ENCODE results near the gene SNAP47. TPM values are rescaled to one million over a fixed set of nuclear protein-coding genes. Genes with fewer than 3 reads are reported as not detected.
A peak's percentile ranks its signal among the peaks of the same experiment; 100 is the strongest.

The SNAP47 gene
- total RNA-seq, 4 donors from 2014 or later: 35.8 to 51.0 (median 42.9) TPM

DNA sequence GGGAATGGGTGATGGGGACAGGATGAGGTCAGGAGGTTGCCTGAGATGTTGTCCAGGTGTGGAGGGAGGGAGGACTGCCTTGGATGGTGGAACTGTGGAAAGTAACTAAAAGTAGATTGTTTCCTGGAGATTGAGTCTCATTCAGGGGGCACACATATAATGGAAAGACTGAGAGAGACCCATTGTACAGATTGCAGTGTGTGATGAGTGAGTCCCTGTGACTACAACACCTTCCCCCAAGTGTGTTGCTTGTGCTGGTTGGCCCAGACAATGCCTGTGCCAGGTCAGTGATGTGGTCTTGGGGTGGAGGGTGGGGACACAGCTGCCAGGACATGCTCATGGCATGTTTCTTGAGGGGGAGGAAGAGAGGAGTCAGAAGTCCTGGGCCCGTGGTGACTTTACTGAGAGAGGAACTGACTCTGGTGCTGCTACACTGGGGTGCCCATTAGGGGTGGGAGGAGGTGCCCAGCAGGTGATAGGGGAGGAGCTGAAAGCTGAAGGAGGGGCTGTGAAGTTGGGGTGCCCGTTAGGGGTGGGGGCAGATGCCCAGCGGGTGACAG, 5.2 kb downstream of the SNAP47 start:
- DNase-seq (ENCODE audit: low spot score in 2 of 2): no peak
- Histone ChIP-seq H3K9me3 (no peaks in the 10 kb centered on the region), H3K27ac (no peak overlapping the region), H3K36me3 (no peaks in the 10 kb centered on the region), H3K27me3 (no peaks in the 10 kb centered on the region), H3K4me3 (no peak overlapping the region), H3K4me1 (peaks cover 22% of the 10 kb centered on the region)
- WGBS: 93% methylated on average over 3 of the region's 3 CpGs
- TF ChIP-seq POLR2AphosphoS5 (IDR thresholded peaks at IDR 0.05) (no peak), POLR2A (IDR thresholded peaks at IDR 0.05) (no peak), EP300 (IDR thresholded peaks at IDR 0.05) (no peak)
- TF ChIP-seq, protein P1, sequence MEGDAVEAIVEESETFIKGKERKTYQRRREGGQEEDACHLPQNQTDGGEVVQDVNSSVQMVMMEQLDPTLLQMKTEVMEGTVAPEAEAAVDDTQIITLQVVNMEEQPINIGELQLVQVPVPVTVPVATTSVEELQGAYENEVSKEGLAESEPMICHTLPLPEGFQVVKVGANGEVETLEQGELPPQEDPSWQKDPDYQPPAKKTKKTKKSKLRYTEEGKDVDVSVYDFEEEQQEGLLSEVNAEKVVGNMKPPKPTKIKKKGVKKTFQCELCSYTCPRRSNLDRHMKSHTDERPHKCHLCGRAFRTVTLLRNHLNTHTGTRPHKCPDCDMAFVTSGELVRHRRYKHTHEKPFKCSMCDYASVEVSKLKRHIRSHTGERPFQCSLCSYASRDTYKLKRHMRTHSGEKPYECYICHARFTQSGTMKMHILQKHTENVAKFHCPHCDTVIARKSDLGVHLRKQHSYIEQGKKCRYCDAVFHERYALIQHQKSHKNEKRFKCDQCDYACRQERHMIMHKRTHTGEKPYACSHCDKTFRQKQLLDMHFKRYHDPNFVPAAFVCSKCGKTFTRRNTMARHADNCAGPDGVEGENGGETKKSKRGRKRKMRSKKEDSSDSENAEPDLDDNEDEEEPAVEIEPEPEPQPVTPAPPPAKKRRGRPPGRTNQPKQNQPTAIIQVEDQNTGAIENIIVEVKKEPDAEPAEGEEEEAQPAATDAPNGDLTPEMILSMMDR (IDR thresholded peaks at IDR 0.05): no peak

- 87% methylated on average over 17 of the region's 17 CpGs for WGBS
Observed at GRCh38 chr1:227741166-227741870, 6.1 kb downstream of the SNAP47 start.

DNA sequence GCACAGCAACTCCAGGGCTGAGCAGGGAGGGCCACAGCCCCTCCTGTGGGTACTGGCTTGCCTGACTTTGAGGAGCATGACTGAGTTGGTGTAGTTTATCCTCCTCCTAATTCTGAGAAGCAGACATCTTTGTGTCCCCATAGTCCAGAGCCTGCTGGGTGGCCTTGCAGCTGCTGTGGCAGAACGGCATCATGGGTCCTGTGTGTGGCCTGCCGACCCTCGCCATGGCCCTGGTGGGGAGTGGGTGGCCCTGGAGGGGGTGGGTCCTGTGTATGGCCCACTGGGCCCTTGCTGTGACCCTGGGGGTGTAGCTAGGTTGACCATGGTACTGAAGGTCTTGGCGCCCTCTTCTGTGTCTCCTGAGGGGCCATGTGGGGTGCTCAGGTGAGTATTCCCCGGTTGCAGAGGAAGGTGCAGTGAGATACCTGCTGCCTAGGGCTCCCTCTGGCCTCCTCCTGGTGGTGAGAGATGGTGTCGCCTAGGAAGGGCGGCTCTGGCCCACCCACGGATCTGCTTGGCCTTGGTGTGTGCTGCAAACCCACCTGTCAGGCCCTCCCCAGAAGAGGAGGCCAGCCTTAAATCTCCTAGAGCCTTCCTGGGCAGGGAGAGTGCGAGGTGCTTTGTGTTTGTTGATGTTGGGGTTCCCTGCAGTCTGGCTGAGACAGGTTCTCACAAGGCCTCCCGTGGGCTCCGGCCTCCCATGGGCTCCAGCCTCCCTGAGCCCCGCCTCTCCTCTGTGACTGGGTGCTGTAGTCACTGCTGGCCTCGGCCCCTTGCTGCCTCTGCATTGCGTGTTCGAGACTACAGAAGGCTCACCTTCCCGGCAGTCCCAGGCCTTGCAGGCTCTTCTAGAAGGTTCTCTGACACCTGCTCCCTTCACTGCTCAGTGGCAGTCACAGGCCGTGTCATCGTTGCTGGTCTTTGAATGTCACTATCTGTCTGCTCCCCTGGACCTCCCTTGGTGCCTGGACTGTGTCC, 7.8 kb downstream of the SNAP47 start:
- WGBS: 92% methylated on average over 12 of the region's 18 CpGs
- Histone ChIP-seq H3K36me3 (peaks cover 7% of the 10 kb centered on the region), H3K4me1 (peaks cover 9% of the 10 kb centered on the region), H3K27ac (no peak overlapping the region), H3K4me3 (no peak overlapping the region), H3K27me3 (no peaks in the 10 kb centered on the region), H3K9me3 (no peaks in the 10 kb centered on the region)
- DNase-seq (ENCODE audit: low spot score in 2 of 2): no peak
- TF ChIP-seq EP300 (IDR thresholded peaks at IDR 0.05) (no peak), POLR2AphosphoS5 (IDR thresholded peaks at IDR 0.05) (no peak), POLR2A (IDR thresholded peaks at IDR 0.05) (no peak)

More at GRCh38 chr1:227741166-227741870, 6.1 kb downstream of the SNAP47 start:
- peaks cover 14% of the 10 kb centered on the region for H3K4me1 ChIP-seq
- H3K36me3 ChIP-seq: no peaks in the 10 kb centered on the region
- H3K27me3 ChIP-seq: no peaks in the 10 kb centered on the region
- H3K4me3 ChIP-seq: no peak overlapping the region
- TF ChIP-seq EP300 (IDR thresholded peaks at IDR 0.05) (no peak), POLR2A (IDR thresholded peaks at IDR 0.05) (no peak), POLR2AphosphoS5 (IDR thresholded peaks at IDR 0.05) (no peak)
- TF ChIP-seq, protein P1 (IDR thresholded peaks at IDR 0.05): no peak
- no peaks in the 10 kb centered on the region for H3K9me3 ChIP-seq
- no peak overlapping the region for H3K27ac ChIP-seq
- DNase-seq (ENCODE audit: low spot score in 2 of 2): peak in 1 of 2 donors; percentile 52

GRCh38 chr1:227744668-227745067, 9.4 kb downstream of the SNAP47 start:
- WGBS: 57% methylated on average over 7 of the region's 8 CpGs
- DNase-seq (ENCODE audit: low spot score in 2 of 2): peak in 1 of 2 donors; percentile 62
- Histone ChIP-seq H3K9me3 (no peaks in the 10 kb centered on the region), H3K4me3 (no peak overlapping the region), H3K36me3 (peaks cover 13% of the 10 kb centered on the region), H3K27me3 (no peaks in the 10 kb centered on the region), H3K4me1 (peaks cover 12% of the 10 kb centered on the region), H3K27ac (peak overlapping the region; percentile 7)
- TF ChIP-seq, protein P1 (IDR thresholded peaks at IDR 0.05): no peak
- TF ChIP-seq POLR2AphosphoS5 (IDR thresholded peaks at IDR 0.05) (no peak), EP300 (IDR thresholded peaks at IDR 0.05) (no peak)

DNA sequence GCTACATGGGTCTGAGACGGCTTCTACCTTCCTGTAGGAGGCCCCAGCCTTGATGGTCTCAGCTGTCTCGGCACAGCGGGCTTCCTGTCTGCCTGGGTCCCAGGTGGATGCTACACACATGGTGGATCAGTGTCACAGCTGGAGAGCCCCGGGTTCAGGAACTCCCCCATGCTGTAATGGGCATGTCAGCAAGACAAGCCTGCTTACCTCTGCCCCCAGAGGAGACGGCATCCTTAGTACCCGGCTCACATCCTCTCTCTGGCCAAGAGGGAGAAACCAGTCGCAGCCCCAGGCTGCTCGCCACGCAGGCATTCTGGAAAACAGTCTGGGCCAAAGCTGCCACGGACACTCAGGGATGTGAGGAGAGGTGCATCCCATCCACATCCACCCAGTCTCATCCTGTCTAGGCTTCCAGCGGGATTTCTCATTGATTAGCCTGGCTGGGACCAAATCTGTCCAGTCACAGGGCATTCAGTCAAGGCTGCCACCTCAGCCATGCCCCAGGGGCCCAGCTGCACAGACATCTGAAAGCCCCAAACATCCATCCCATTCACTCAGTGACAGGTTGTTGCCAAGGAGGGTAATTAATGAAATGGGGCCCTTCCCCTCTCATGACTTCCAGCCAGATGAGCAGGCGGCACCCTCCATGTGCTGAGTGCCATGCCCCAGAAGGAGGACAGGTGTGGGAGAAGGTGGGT, 10.5 kb downstream of the SNAP47 start:
- Histone ChIP-seq H3K27ac (no peak overlapping the region), H3K36me3 (peaks cover 22% of the 10 kb centered on the region), H3K4me3 (no peak overlapping the region), H3K27me3 (no peaks in the 10 kb centered on the region), H3K9me3 (no peaks in the 10 kb centered on the region), H3K4me1 (peaks cover 12% of the 10 kb centered on the region)
- peak in 1 of 2 donors; percentile 65 for DNase-seq (ENCODE audit: low spot score in 2 of 2)
- no peak for TF ChIP-seq POLR2AphosphoS5 (IDR thresholded peaks at IDR 0.05)
- TF ChIP-seq POLR2A (IDR thresholded peaks at IDR 0.05): no peak
- TF ChIP-seq EP300 (IDR thresholded peaks at IDR 0.05): no peak
- WGBS: 70% methylated on average over 2 of the region's 12 CpGs
